HG03095 (cell line): ENCODE results near the gene TTC34.

Experiments
- ATAC-seq: cut with Tn5 transposase; IDR thresholded peaks from one replicate; pipeline ENCODE4 v1.9.1; 2021; ENCODE audit warnings: moderate library complexity; ENCODE audit not compliant: unreplicated experiment

TTC34 gene

GRCh38 chr1:2607641-2608091 lies 193.8 kb downstream of the TTC34 start:
- ATAC-seq = no peak

- no peak for ATAC-seq
Observed at GRCh38 chr1:2606881-2607621, 194.4 kb downstream of the TTC34 start.

DNA sequence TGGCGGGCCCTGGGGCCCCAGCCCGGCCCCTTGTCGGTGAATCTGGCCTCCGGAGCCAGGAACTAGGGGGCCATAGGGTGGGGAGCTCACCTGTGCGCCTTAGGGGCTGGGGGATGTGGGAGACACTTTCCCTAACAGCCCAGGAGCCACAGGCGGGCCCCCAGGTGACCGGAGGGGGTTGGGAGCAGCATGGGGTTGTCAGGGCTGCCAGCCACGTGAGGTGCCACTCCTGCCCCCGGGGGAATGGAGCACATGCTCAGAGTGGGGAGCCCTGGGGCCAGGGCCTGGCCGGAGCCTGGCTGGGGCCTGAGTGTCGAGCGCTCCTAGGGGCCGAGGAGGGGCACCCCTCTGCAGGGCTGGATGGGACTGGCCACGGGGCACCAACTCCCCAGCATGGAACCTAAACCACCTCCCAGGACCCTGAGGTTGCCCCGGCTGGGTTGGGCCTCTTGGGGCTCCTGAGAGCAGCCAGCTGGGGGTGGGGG lies 195.1 kb downstream of the TTC34 start:
- ATAC-seq = no peak

GRCh38 chr1:2605509-2606395 lies 195.7 kb downstream of the TTC34 start:
- no peak for ATAC-seq

GRCh38 chr1:2604844-2605508 lies 196.5 kb downstream of the TTC34 start:
- no peak for ATAC-seq

DNA sequence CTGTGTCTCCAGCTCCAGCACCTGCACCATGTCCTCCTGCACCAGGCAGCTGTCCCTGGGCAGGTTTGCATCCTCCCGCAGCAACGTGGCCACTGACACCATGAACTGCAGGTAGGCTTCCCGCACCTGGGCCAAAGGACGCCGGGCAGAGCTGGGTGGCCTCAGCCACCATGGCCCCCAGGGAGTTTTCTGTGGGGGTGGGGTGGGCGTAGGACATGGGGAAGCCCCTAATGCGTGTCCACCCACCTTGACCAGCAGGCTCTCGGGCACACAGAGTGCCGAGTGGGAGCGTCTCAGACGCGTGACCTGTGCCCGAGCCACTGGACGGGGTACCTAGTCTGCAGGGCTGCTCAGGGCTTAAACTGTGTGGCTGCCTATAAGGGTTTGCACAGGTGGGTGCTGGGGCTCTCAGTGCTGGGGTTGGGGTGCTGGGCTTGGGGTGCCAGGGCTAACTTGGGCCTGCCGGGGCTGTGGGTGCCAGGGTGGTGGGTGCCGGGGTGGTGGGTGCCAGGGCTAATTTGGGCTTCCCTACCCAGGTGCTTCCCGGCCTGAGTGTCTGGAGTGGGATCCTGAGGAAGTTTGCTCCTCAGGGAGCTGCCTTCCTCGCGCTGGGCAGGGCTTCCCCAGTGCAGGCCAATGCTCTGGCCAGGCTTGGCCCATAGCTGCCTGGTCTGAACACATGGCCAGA lies 197.2 kb downstream of the TTC34 start:
- no peak for ATAC-seq

- ATAC-seq = no peak
Observed at GRCh38 chr1:2603521-2604155, 197.9 kb downstream of the TTC34 start.

DNA sequence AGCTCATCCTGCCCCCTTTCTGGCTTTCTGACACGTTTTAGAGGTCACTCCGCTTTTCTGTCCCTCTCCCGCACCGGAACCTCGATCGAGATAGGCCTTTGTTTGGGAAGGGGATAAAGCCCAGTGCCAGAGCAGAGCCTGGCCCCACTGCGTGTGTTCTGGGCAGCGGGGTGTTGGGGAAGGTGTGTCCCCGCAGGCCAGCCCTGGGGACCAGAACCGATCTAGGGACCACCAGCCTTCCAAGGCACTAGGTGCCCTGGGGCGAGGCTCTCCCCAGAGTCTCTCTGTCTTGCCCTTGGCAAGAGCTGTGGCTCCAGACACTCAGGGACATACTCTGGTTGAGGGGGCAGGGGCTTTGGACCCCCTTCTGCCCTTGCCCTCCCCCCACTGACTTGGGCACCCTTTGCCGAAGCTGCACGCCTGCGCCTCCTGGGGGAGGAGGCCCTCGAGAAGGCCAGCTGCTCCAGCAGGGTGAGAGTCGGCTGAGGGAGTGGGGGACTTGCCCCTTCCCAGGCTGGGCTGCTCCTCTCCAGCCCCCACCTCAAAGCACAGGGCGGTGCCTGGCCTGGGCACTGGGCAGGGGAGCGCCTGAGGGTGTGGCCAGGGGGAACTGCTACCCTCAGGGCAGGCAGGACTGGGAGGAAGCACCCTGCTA lies 198.5 kb downstream of the TTC34 start:
- no peak for ATAC-seq

DNA sequence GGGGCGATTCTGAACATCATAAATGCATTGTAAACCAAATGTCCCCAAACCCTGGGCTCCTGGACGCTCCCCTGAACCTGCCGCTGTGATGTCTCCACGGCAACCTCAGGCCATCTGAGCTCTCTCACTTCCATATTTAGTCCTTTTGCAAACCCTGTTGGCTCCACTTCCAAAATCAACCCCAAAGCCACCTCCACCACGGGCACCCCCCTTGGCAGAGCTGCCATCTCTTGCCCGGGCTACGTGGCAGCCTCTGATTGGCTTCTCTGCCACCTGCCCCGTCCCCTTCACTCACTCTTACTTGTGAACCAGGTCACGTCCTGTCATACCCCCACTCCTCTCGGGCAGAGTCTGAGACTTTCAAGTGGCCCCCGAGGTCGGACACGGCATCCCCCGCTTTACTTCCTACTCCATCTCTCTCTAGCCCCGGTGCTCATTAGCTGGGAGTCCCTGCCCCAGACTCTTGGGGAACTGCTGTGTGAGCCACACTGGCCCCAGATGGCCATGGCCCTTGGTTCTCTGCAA lies 199.1 kb downstream of the TTC34 start:
- ATAC-seq = no peak

DNA sequence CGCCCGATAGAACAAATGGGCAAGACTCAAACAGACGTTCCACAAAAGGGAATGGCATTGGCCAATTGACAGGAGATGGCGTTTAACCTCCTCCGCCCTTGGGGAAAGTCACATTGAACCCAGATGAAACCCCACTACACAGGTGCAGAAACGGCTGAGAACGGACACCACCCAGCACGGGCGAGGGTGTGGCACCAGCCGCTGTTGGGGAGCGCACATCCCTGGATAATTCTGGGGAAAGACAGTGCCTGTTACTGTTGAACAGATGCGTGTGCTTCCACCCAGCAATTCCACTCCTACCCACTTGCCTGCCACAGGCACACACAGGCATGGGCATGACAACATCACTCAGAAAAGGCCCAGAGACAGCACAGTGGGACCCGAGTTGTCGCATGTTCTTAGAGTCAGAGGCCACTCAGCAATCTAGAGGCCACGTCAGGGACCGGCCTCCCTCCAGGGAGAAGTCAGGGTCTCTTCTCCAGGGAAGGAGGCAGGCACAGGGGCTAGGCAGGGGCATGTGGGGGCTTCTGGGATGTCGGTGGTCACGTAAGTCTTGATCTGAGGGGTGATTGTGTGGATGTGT lies 199.7 kb downstream of the TTC34 start:
- ATAC-seq = no peak

- ATAC-seq = no peak
Observed at GRCh38 chr1:2598329-2598931, 203.1 kb downstream of the TTC34 start.

DNA sequence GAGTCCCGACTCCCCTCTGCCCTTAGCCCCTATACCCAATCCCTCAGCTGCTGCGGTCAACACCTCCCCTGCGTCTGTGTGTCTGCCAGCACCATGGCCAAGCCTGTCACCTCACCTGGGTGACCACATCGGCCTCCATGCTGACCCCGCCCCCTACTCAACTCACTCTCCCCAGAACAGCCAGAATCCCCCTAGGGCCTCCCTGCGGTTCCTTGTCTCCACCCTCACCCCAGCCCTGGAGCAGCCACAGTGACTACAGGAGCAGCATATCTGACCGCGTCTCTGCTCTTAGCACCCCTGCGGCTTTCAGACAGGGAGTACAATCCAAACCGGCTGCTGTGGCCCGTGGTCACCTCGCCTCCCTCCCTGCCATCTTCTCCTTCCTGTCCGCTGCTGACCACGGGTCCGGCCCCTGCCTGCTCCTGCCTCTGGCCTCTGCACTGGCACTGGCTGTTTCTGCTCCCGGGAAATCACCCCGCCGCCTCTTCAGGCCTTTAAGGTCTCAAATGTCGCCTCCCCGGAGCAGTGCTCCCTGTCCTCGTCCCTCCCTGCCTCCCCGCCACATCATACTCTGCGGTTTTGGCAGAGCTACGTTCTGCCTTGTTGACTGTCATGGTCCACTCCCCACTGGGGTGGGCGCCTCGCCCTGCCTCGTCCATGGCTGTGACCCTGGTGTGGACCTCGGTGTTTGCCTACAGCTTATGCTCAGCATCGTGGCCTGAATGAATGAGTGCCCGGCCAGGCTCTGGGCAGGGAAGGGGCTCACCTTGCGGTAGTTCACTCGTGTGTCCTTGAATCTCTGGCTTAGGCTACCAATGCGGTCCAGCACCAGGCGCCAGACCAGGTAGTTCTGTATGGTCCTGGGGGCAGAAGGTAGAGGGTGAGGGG lies 203.8 kb downstream of the TTC34 start:
- no peak for ATAC-seq

DNA sequence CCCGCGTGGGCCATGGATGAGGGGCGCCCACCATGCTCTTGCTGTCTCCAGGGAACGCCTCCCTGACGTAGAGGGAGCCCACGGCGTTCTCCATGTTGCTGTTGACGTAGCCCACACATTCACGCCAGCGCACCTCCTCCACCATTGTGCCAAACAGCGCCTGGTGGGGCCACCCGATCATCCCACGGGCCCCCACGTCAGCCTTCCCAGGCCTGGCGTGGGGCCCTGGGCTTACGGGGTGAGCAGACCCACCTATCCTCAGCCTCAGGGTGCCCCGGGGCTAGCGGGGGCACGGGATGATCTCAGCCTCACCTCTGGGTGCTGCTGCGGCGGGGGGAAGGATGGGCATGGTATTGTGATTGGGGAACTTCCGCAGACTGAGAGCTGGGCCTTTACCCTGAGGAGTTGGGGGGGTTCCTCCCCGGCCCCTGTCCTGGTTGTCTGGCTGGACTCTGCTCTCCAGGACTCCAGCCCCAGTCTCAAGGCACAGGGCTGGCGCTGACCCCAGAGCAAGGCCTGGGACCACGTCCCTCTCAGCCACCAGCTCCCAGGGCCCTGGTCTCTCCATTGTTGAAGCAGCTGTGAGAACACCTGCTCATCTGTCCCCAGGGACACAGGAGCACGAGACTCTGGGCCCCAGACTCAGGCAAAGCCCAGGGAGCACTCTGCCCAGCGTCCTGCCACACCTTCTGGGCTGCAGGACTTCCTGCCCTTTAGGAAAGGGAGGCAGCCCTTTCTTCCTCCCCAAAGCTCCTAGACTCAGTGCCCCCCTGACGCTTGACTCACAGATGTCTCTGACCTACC lies 204.8 kb downstream of the TTC34 start:
- ATAC-seq = no peak

DNA sequence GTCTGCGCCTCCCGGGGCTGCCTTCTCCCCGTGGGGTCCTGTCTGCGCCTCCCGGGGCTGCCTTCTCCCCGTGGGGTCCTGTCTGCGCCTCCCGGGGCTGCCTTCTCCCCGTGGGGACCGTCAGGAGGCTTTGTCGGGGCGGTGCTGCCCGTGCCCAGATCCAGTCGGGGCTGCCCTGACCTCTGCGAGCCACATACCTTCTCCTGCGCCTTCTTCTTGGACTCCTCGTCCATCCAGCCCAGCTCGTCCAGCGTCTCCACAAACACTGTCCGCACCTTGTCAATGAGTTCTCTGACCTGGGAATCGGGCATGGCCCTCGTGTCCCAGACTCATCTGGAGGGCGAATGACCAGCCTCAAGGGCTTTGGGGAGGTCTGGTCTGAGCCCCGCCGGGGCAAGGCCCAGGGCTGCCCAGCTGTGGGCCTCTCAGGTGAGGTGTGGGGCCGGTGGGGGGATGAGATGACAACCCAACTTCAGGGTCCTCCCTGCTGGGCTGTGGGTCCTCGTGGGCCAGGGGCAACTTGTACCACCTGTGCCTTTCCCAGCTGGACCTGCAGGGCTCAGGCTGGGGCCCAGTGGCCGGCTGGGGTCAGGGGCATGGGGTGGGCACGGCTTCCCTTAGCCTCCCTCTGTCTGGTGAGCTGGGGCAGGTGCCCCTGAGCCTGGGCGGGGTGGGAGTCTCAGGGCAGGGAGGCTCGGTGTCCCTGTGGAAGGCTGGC lies 205.5 kb downstream of the TTC34 start:
- no peak for ATAC-seq

DNA sequence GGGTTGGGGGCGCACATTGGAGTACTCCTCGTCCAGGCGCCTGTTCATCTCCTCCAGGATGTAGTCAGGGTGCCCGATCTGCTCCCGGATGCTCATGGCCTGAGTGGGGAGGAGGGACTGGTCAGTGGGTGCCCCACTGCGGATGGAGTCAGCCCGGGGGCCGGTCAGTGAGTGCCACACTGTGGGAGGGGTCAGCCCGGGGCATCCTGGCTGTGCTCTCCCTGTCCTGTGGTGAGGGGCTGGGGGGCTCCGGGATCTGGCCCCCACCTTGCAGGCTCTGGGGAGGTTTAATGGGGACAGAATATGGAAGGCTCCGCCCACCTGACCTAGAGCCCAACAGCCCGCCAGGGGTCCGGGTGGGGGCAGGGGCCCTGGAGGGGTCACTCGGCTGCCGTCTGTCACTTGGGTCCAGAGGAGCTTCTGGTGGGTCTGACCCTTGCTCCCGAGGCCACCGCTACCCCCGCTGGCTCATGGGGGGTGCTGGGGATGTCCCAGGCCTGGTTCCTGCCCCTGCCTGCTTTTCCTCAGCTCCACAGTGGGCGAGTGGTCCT lies 206.2 kb downstream of the TTC34 start:
- ATAC-seq = no peak

GRCh38 chr1:2594641-2595131 lies 206.8 kb downstream of the TTC34 start:
- no peak for ATAC-seq
